HEK293 (cell line): ENCODE results near the gene ZNF436.
A peak's percentile ranks its signal among the peaks of the same experiment; 100 is the strongest.

Experiments used
- CTCF ChIA-PET: fragments of 350-600 bp; formaldehyde crosslinking; extraction: SDS; loops from one replicate; lab custom pipeline; 2021; ENCODE audit warnings: antibody characterized with exemption; lab: Yijun Ruan, JAX
- POLR2A ChIA-PET: fragments of 300-600 bp; formaldehyde crosslinking; extraction: SDS; loops from one replicate; lab custom pipeline; 2020; ENCODE audit warnings: antibody characterized with exemption, inconsistent platforms; lab: Yijun Ruan, JAX
- H3K27ac ChIP-seq: fragments of 200-500 bp; sonication (Bioruptor generic); 2 replicates; pipeline ENCODE4 v1.5.1; 2014; ENCODE audit warnings: low read depth, low read length, control low read depth, inconsistent platforms; ENCODE audit errors: extremely low read depth
- H3K36me3 ChIP-seq, 2 experiments: fragments of 200-500 bp in 1 of 2; sonication (Bioruptor generic) in 1 of 2; 1 replicate in 1 of 2; 2 replicates in 1 of 2; pipeline ENCODE4 v1.5.1; 2014 to 2017; ENCODE audit warnings: inconsistent platforms in 2 of 2, low read length in 2 of 2; ENCODE audit not compliant: control insufficient read depth in 2 of 2, insufficient read depth in 1 of 2
- H3K4me1 ChIP-seq: fragments of 200-500 bp; sonication (Bioruptor generic); 2 replicates; pipeline ENCODE4 v1.5.1; 2014; ENCODE audit warnings: mild to moderate bottlenecking, low read length, inconsistent platforms; ENCODE audit not compliant: control insufficient read depth, insufficient read depth
- H3K4me3 ChIP-seq: 2 replicates; pipeline ENCODE4 v1.5.1; 2011; ENCODE audit warnings: low read depth, mild to moderate bottlenecking, control low read depth, low read length, moderate library complexity
- H3K9me3 ChIP-seq: fragments of 200-500 bp; sonication (Bioruptor generic); 2 replicates; pipeline ENCODE4 v1.5.1; 2014; ENCODE audit warnings: low read depth, low read length, inconsistent platforms; ENCODE audit not compliant: control insufficient read depth, insufficient read depth
- GLIS1 ChIP-seq: fragments of 450-650 bp; formaldehyde crosslinking; IDR thresholded peaks from 2 replicates; pipeline ENCODE4 v1.5.1; 2016; ENCODE audit warnings: missing biosample characterization, missing genetic modification characterization
- KLF16 ChIP-seq: fragments of 450-650 bp; formaldehyde crosslinking; IDR thresholded peaks from 2 replicates; pipeline ENCODE4 v1.5.1; 2017; ENCODE audit warnings: missing biosample characterization, missing genetic modification characterization
- OSR2 ChIP-seq: fragments of 450-650 bp; formaldehyde crosslinking; IDR thresholded peaks from 2 replicates; pipeline ENCODE4 v1.5.1; 2016; ENCODE audit warnings: missing biosample characterization, missing genetic modification characterization
- SP7 ChIP-seq: fragments of 450-650 bp; formaldehyde crosslinking; IDR thresholded peaks from 2 replicates; pipeline ENCODE4 v1.5.1; 2016; ENCODE audit warnings: missing biosample characterization, missing genetic modification characterization
- WT1 ChIP-seq: fragments of 450-650 bp; formaldehyde crosslinking; IDR thresholded peaks from 2 replicates; pipeline ENCODE4 v1.5.1; 2016; ENCODE audit warnings: missing biosample characterization, missing genetic modification characterization
- ZIC2 ChIP-seq: fragments of 450-650 bp; formaldehyde crosslinking; IDR thresholded peaks from 2 replicates; pipeline ENCODE4 v1.5.1; 2016; ENCODE audit warnings: missing biosample characterization, missing genetic modification characterization
- ZNF16 ChIP-seq: fragments of 450-650 bp; formaldehyde crosslinking; IDR thresholded peaks from 2 replicates; pipeline ENCODE4 v1.5.1; 2016; ENCODE audit warnings: low read depth, missing biosample characterization, missing genetic modification characterization
- ZNF174 ChIP-seq: fragments of 450-650 bp; formaldehyde crosslinking; IDR thresholded peaks from 2 replicates; pipeline ENCODE4 v1.5.0; 2017; ENCODE audit warnings: missing biosample characterization, mild to moderate bottlenecking, missing genetic modification characterization
- ZNF2 ChIP-seq: fragments of 450-650 bp; formaldehyde crosslinking; IDR thresholded peaks from 2 replicates; pipeline ENCODE4 v1.5.1; 2016; ENCODE audit warnings: missing biosample characterization, missing genetic modification characterization
- ZNF292 ChIP-seq: fragments of 450-650 bp; formaldehyde crosslinking; IDR thresholded peaks from 2 replicates; pipeline ENCODE4 v1.5.1; 2016; ENCODE audit warnings: low read depth, missing biosample characterization, missing genetic modification characterization, borderline replicate concordance
- ZNF302 ChIP-seq: fragments of 450-650 bp; formaldehyde crosslinking; IDR thresholded peaks from 2 replicates; pipeline ENCODE4 v1.5.1; 2016; ENCODE audit warnings: missing biosample characterization, missing genetic modification characterization, low read depth
- ZNF350 ChIP-seq: fragments of 450-650 bp; formaldehyde crosslinking; IDR thresholded peaks from 2 replicates; pipeline ENCODE4 v1.5.0; 2017; ENCODE audit warnings: missing biosample characterization, mild to moderate bottlenecking, missing genetic modification characterization
- ZNF391 ChIP-seq: fragments of 450-650 bp; formaldehyde crosslinking; IDR thresholded peaks from 2 replicates; pipeline ENCODE4 v1.5.1; 2016; ENCODE audit warnings: low read depth, missing biosample characterization, missing genetic modification characterization, borderline replicate concordance
- ZNF549 ChIP-seq: fragments of 450-650 bp; IDR thresholded peaks from 2 replicates; pipeline ENCODE4 v1.5.1; 2018; ENCODE audit warnings: missing biosample characterization, missing genetic modification characterization, mild to moderate bottlenecking, inconsistent platforms, moderate library complexity
- ZNF558 ChIP-seq: fragments of 450-650 bp; formaldehyde crosslinking; IDR thresholded peaks from 2 replicates; pipeline ENCODE4 v1.5.1; 2016; ENCODE audit warnings: missing biosample characterization, missing genetic modification characterization
- ZNF580 ChIP-seq: fragments of 450-650 bp; formaldehyde crosslinking; IDR thresholded peaks from 2 replicates; pipeline ENCODE4 v1.5.1; 2016; ENCODE audit warnings: missing biosample characterization, missing genetic modification characterization
- ZNF645 ChIP-seq: fragments of 450-650 bp; formaldehyde crosslinking; IDR thresholded peaks from 2 replicates; pipeline ENCODE4; 2016; ENCODE audit warnings: missing biosample characterization, missing genetic modification characterization
- ZNF664 ChIP-seq: fragments of 450-650 bp; formaldehyde crosslinking; IDR thresholded peaks from 2 replicates; pipeline ENCODE4 v1.5.1; 2016; ENCODE audit warnings: missing biosample characterization, missing genetic modification characterization
- ZNF76 ChIP-seq: fragments of 450-650 bp; formaldehyde crosslinking; IDR thresholded peaks from 2 replicates; pipeline ENCODE4; 2016; ENCODE audit warnings: low read depth, missing biosample characterization, missing genetic modification characterization, borderline replicate concordance

The ZNF436 gene

DNA sequence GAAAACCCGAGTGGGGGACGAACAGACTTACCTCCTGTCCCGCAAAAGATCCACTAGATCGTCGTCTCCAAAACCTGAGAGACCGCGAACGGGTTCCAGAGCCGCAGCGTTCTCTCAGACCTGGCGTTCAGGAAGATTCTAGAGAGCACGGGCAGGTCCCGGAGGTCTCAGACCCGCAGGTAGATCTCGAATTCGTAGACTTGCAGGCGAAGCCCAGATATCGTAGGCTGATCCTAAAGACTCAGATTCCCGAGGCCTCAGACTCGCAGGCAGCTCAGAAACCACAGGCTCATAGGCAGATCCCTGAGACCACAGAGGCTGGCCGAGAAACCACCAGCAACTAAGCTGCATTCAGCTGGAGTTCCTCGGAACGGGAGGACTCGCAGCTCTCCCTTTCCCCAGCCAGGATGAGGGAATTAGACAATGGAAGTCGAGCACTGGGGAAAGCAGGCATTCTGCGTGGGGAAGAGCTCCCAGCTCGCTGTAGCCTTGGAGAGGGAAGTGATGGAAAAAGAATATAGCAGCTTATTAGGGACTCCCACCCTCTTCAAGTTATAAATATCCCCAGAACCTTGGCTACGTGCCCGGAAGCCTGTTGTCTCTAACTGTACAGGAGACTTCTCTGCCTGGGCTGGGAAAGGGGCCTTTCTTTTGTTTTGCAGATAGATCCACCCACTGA, at the start of gene ZNF436 (continued):
- peak; percentile 29; the same call in 1 of the 2 replicates for TF ChIP-seq SP7

DNA sequence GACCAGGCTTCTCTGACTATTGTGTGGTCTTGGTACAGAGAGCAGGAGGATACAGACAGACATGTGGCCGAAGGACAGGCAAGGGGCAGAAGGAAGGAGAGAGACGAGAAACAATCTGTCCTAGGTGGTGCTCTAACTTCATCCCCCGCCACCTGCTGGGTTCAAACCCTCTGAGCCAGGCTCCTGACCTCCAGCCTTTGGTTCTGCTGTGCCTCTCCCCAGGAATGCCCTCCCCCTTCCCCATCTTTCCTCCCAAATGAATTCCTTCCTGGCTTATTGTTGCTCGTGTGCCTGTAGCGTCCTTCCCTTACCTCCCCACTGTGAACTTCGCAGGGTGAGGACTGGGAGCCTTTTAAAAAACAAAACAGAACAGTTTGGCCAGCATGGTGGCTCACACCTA, 49.5 kb upstream of the ZNF436 start:
- TF ChIP-seq ZNF16 = no peak
- no peak for TF ChIP-seq ZNF391 (tag by site-specific recombination)
- TF ChIP-seq ZNF2 (tag by site-specific recombination) = no peak
- TF ChIP-seq ZIC2 = peak; percentile 82
- H3K4me3 ChIP-seq = no peak overlapping the region
- ChIA-PET POLR2A (no interaction called here), CTCF (interaction anchor here (4.1 kb wide), 1 partner anchor 15 kb away, joined by 18 read pairs; no protein-coding TSS in a partner anchor)
- H3K4me1 ChIP-seq = no peaks in the 10 kb centered on the region
- H3K9me3 ChIP-seq = no peaks in the 10 kb centered on the region
- no peak overlapping the region for H3K27ac ChIP-seq
- no peaks in the 10 kb centered on the region for H3K36me3 ChIP-seq

- TF ChIP-seq ZNF76 (tag by site-specific recombination) = no peak
- 0 out of 2 replicates have a peak, but pooled peaks have one; percentile 15 for TF ChIP-seq ZIC2
- peak; percentile 92 for TF ChIP-seq GLIS1 (tag by site-specific recombination)
- no peak for TF ChIP-seq ZNF549 (tag by site-specific recombination)
- TF ChIP-seq WT1 (tag by site-specific recombination) = 0 out of 2 replicates have a peak, but pooled peaks have one; percentile 17
- 0 out of 2 replicates have a peak, but pooled peaks have one; percentile 25 for TF ChIP-seq OSR2 (tag by site-specific recombination)
- H3K27ac ChIP-seq = no peak overlapping the region
- ChIA-PET POLR2A (interaction anchor here (0.6 to 1.5 kb wide), 2 partner anchors 14 to 114 kb away, joined by 4 to 5 read pairs; partner anchors contain the start of gene E2F2), CTCF (interaction anchor here (1.4 to 2.3 kb wide), 2 partner anchors 13 to 122 kb away, joined by 6 to 10 read pairs; no protein-coding TSS in a partner anchor)
- no peak overlapping the region for H3K4me3 ChIP-seq
- H3K9me3 ChIP-seq = no peaks in the 10 kb centered on the region
- H3K4me1 ChIP-seq = no peaks in the 10 kb centered on the region
- no peaks in the 10 kb centered on the region for H3K36me3 ChIP-seq
These were observed 47.9 kb upstream of the ZNF436 start for GRCh38 chr1:23417570-23417969.

- H3K27ac ChIP-seq = no peak overlapping the region
- H3K4me1 ChIP-seq = no peaks in the 10 kb centered on the region; the same call in 1 of the 2 replicates
- ChIA-PET POLR2A (interaction anchor here (0.6 to 1.5 kb wide), 2 partner anchors 13 to 99 kb away, joined by 3 to 4 read pairs; no protein-coding TSS in a partner anchor), CTCF (interaction anchor here (1.4 to 2.3 kb wide), 2 partner anchors 13 to 123 kb away, joined by 6 to 10 read pairs; no protein-coding TSS in a partner anchor)
- H3K36me3 ChIP-seq = no peaks in the 10 kb centered on the region
- TF ChIP-seq ZNF645 (tag by site-specific recombination) (no peak), ZNF664 (peak; percentile 95), KLF16 (tag by site-specific recombination) (no peak)
- no peaks in the 10 kb centered on the region for H3K9me3 ChIP-seq
- H3K4me3 ChIP-seq = no peak overlapping the region
These were observed 47.3 kb upstream of the ZNF436 start for GRCh38 chr1:23416964-23417363.

DNA sequence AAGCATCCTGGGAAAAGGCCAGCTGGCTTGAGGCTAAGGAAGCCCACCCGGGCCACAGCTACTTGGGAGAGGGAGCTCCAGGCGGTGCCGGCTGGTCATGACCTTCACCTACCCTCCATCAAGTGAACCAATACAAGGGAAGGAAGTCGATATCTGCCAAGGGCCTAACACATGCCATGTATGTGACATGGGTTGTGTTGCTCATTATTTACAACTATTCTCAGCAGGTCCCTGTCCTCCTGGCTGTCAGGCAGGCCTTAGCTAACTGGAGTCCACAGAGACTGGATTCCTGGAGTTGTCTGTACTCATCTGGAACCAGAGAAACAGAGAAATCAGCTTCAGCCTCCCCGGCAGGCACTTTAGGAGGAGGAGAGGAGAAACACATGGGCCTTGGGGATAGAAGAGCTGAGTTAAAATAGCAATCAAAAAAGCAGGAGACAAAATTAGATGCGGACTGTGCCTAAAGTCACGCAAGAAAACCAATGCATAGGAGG, 39.2 kb upstream of the ZNF436 start:
- H3K4me1 ChIP-seq = no peaks in the 10 kb centered on the region; the same call in 1 of the 2 replicates
- H3K27ac ChIP-seq = no peak overlapping the region
- TF ChIP-seq ZNF350 (tag by site-specific recombination) (no peak), ZNF174 (tag by site-specific recombination) (no peak), WT1 (tag by site-specific recombination) (no peak), ZNF302 (no peak), ZNF558 (no peak), ZNF292 (tag by site-specific recombination) (no peak), ZNF580 (no peak)
- TF ChIP-seq, all 188 proteins: peak for 0
- H3K9me3 ChIP-seq = no peaks in the 10 kb centered on the region
- POLR2A ChIA-PET = interaction anchor here (0.5 kb wide), 1 partner anchor 75 kb away, joined by 3 read pairs; no protein-coding TSS in a partner anchor
- no peaks in the 10 kb centered on the region for H3K36me3 ChIP-seq
- CTCF ChIA-PET = interaction anchor here (0.6 to 0.8 kb wide), 3 partner anchors 11 to 228 kb away, joined by 3 to 5 read pairs (median 3); no protein-coding TSS in a partner anchor
- H3K4me3 ChIP-seq = no peak overlapping the region
